ENCODE data around the gene EAF2. TPM values are rescaled to one million over a fixed set of nuclear protein-coding genes. Genes with fewer than 3 reads are reported as not detected.

EAF2 gene
- total and polyA plus RNA-seq, 2 donors (not counting 3 experiments of a cell fraction or from before 2014, with no cell fraction given): 0.63 to 1.5 TPM

- H3K9me3 ChIP-seq (replicated peaks; ENCODE audit: control insufficient read depth, insufficient read depth, low read length): no peaks in the 10 kb centered on the region
- TF ChIP-seq CTCF (IDR thresholded peaks at IDR 0.05; ENCODE audit: extremely low read depth in 1 of 2, insufficient read depth in 1 of 2, low read depth in 1 of 2, low read length in 2 of 2): no peak
- H4K20me1 ChIP-seq (replicated peaks; ENCODE audit: control insufficient read depth, extremely low read depth, insufficient read depth, low read length): no peaks in the 10 kb centered on the region
- no peak overlapping the region for H3K4me3 ChIP-seq (replicated peaks in 1 of 3; ENCODE audit: insufficient read depth in 1 of 3, low read depth in 1 of 3, low read length in 3 of 3)
- H3K27me3 ChIP-seq (ENCODE audit: control insufficient read depth in 2 of 2, insufficient read depth in 2 of 2, low read length in 2 of 2): peaks cover 0 to 3% of the 10 kb centered on the region in 2 experiments
- no peak overlapping the region for H3K9ac ChIP-seq (replicated peaks; ENCODE audit: extremely low read depth, insufficient read depth, low read length)
- DNase-seq (ENCODE audit: low read depth, low spot score) (no peak), FAIRE-seq (no peak)
- POLR2A ChIA-PET: no interaction called here
- CTCF ChIA-PET: no interaction called here
- no peak overlapping the region for H3K4me2 ChIP-seq (ENCODE audit: insufficient read depth, low read length)
- H3K9me1 ChIP-seq (replicated peaks; ENCODE audit: control insufficient read depth, extremely low read depth, insufficient read depth, low read length): no peaks in the 10 kb centered on the region
- no TSS peak for BruUV-seq (replicated peaks)
- dilution Hi-C loops (cut with MboI; ENCODE audit: extremely low pct_ligation_motif_present, low sequenced_read_pairs): no loop called here
- intact Hi-C loops (cut with micrococcal nuclease): loop anchor here (5.0 kb wide), 1 partner anchor 178 kb away; the partner anchor contains the start of gene HCLS1
- H2AFZ ChIP-seq (ENCODE audit: low read depth, low read length): no peak overlapping the region
- no peak overlapping the region for H3K27ac ChIP-seq (ENCODE audit: insufficient read depth, low read depth, low read length)
- no peaks in the 10 kb centered on the region for H3K36me3 ChIP-seq (ENCODE audit: control insufficient read depth in 2 of 2, extremely low read depth in 1 of 2, insufficient read depth in 2 of 2, low read length in 2 of 2)
- no peaks in the 10 kb centered on the region for H3K4me1 ChIP-seq (ENCODE audit: control insufficient read depth, extremely low read depth, insufficient read depth, low read length)
- H3K79me2 ChIP-seq (ENCODE audit: control insufficient read depth, insufficient read depth, low read length): no peaks in the 10 kb centered on the region
Measured at GRCh38 chr3:121839962-121840361, 5.0 kb downstream of the EAF2 start.

- no peak for DNase-seq (ENCODE audit: low read depth, low spot score)
- Histone ChIP-seq H3K4me2 (ENCODE audit: insufficient read depth, low read length) (no peak overlapping the region), H3K79me2 (ENCODE audit: control insufficient read depth, insufficient read depth, low read length) (no peaks in the 10 kb centered on the region), H3K9me1 (replicated peaks; ENCODE audit: control insufficient read depth, extremely low read depth, insufficient read depth, low read length) (no peaks in the 10 kb centered on the region), H3K9me3 (replicated peaks; ENCODE audit: control insufficient read depth, insufficient read depth, low read length) (no peaks in the 10 kb centered on the region), H2AFZ (ENCODE audit: low read depth, low read length) (no peak overlapping the region), H3K4me1 (ENCODE audit: control insufficient read depth, extremely low read depth, insufficient read depth, low read length) (no peaks in the 10 kb centered on the region), H4K20me1 (replicated peaks; ENCODE audit: control insufficient read depth, extremely low read depth, insufficient read depth, low read length) (no peaks in the 10 kb centered on the region), H3K9ac (replicated peaks; ENCODE audit: extremely low read depth, insufficient read depth, low read length) (no peak overlapping the region), H3K36me3 (ENCODE audit: control insufficient read depth in 2 of 2, extremely low read depth in 1 of 2, insufficient read depth in 2 of 2, low read length in 2 of 2) (no peaks in the 10 kb centered on the region), H3K27ac (ENCODE audit: insufficient read depth, low read depth, low read length) (no peak overlapping the region), H3K27me3 (ENCODE audit: control insufficient read depth in 2 of 2, insufficient read depth in 2 of 2, low read length in 2 of 2) (no peaks in the 10 kb centered on the region), H3K4me3 (replicated peaks in 1 of 3; ENCODE audit: insufficient read depth in 1 of 3, low read depth in 1 of 3, low read length in 3 of 3) (no peak overlapping the region)
- no TSS peak for BruUV-seq (replicated peaks)
- ChIA-PET POLR2A (no interaction called here), CTCF (no interaction called here)
- dilution Hi-C loops (cut with MboI; ENCODE audit: extremely low pct_ligation_motif_present, low sequenced_read_pairs) (no loop called here), intact Hi-C loops (cut with micrococcal nuclease) (no loop called here)
- TF ChIP-seq JUN (IDR thresholded peaks at IDR 0.05; ENCODE audit: borderline replicate concordance, insufficient read depth, insufficient read length, low read depth) (no peak), GATA2 (IDR thresholded peaks at IDR 0.05; ENCODE audit: insufficient read depth, insufficient read length, low read depth, low read length) (no peak), POLR2A (IDR thresholded peaks at IDR 0.05; ENCODE audit: low read depth, low read length) (no peak), POLR2AphosphoS5 (IDR thresholded peaks at IDR 0.05; ENCODE audit: insufficient read depth, low read depth, low read length) (no peak), MAX (IDR thresholded peaks at IDR 0.05; ENCODE audit: insufficient read depth, insufficient read length) (no peak), FOS (IDR thresholded peaks at IDR 0.05; ENCODE audit: borderline replicate concordance, insufficient read depth, low read length) (no peak), MYC (IDR thresholded peaks at IDR 0.05; ENCODE audit: low read depth, low read length) (no peak), EZH2 (IDR thresholded peaks at IDR 0.05; ENCODE audit: borderline replicate concordance, low read depth, low read length, severe bottlenecking) (no peak), CTCF (IDR thresholded peaks at IDR 0.05; ENCODE audit: extremely low read depth in 1 of 2, insufficient read depth in 1 of 2, low read depth in 1 of 2, low read length in 2 of 2) (no peak)
- no peak for FAIRE-seq
Measured at GRCh38 chr3:121844892-121845291, 9.9 kb downstream of the EAF2 start.
